Activated naive CD8-positive, alpha-beta T cell treated with anti-CD3 and anti-CD28 coated beads, Interleukin-2, amount 50 U/mL, for 16 hours (primary cell): ENCODE measurements around the gene SYNPR.
"Not testable (repeated sequence)": the region's sequence is repeated elsewhere in the genome, so short reads cannot be mapped to it uniquely, and the experiment has no call there.

Source experiments
- DNase-seq: peaks from one replicate; pipeline ENCODE4 v3.0.0-alpha.2; 2020; ENCODE audit warnings: low read depth, low spot score

The SYNPR gene

DNA sequence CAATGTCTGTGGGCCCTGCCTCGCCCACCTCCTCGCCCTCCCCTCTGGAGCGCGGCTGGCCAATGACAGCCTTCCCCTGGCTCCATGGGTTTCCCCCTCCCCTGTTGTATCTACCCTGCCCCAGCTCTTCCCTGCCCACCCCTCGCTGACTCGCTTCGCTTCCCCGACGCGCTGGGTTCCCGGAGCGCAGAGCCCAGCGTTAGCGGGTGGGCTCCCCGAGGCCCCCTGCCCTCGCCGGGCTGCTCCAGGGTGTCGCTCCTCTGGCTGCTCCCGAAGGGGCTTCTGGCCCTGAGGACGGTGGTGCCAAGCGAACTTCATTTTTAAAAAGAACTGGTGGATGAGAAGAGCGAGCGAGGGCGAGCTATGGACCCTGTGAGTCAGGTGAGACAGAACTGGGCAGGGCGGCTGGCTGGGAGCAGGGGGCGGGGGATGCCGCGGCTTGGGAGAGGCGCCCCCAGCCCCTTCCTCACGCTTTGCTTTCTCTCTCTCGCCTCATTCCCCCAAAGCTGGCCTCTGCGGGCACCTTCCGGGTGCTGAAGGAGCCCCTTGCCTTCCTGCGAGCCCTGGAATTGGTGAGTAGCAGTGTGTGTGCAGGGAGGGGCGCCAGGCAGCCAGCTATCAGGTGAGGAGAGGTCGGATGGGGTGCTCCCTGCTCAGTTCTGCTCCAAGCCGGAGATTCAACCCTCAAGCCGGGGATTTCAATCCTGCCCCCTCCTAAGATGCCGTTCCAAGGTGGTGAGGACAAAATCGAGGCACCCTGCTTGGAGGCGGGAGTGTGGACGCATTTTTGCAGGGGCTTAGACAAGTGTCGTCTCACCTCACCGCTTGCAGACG is at the start of gene SYNPR:
TSS of gene SYNPR (plus strand) at position 138 of the 834 bp plus-strand sequence.
- no peak for DNase-seq

- no peak for DNase-seq
Measured at GRCh38 chr3:63228677-63229076, 49.4 kb upstream of the SYNPR start.

DNA sequence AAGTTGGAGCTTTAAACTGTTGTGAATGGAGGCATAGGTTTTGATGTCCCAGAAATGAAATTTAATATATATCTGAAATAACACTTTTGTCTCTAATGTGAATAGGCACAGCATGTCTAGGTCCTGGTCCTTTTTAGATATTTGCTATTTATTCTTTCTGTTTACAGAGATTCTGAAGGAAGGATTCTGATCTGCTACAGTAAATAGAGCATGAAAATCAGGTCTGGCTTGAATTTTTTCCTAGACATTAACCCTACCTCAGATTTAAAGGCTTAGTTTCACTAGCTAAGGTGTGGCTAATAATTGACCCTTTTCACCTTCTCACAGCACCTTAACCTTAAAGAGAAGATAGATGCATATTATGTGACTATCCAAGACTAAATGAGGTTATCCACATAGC is 48.0 kb upstream of the SYNPR start:
- no peak for DNase-seq

DNA sequence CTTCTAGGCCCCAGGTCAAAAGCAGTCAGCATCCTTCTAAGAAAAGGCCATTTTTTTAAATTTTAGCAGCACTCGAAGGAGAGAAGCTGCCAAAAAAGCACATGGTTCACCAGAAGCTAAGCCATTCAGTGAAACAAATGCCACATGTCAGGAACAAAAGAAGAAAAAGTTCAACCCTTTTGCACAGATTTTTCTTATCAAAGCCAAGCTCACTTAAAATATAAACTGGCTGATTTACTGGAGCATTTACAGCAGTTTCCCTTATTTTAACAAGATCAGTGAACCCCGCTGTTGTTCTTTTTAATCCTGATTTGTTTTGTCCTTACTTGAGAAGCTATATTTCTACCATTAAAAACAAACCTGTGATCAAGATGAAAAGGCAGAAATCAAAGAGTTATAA is 46.5 kb upstream of the SYNPR start:
- DNase-seq: no peak

DNA sequence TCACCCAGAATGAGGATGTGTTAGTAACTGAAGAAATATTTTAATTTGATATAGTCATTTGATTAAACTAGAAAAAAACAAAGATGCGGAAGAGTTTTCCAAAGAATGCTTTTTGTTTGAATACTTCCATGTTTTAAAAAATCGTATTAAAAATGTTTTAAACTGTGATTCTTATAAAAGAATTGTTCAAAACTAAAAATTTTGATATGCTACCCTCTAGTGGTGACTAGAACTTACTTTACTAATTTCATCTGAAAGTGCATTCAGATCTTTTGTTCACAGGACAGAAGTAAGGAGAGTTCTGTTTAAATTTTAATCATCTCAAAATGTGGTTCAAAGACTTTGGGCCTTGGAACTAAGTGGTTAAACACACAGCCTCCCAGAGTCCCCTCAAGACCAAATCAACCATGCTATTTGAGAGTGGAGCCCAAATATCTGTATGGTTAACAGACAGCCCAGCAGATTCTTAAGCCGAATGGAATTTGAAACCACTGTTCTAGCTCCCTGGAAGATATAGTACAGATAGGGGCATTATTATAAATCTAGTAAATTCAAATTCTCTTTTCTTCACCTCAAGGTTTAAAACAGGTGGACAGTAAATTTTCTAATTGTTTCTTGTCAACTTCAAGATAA is 45.2 kb upstream of the SYNPR start:
- no peak for DNase-seq

- no peak for DNase-seq
Measured at GRCh38 chr3:63240381-63240902, 37.7 kb upstream of the SYNPR start.

DNA sequence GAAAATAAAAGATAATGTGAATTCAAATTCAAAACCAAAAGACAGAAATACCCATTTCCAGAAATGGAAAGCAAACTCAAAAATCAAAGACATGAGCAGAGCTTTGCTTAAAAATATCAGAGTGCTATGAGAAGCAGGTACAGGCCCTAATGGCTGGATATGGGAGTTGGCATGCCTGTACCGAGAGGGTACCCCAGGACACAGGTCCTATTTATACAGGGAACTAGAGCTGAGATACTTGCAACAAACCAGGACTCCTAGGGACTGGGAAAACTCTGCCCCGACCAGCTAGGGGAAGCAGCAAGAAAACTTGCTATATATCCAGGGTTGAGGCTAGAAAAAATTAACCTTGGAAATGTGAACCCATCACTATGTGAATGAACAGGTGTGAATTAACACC is 36.0 kb upstream of the SYNPR start:
- DNase-seq: no peak

DNA sequence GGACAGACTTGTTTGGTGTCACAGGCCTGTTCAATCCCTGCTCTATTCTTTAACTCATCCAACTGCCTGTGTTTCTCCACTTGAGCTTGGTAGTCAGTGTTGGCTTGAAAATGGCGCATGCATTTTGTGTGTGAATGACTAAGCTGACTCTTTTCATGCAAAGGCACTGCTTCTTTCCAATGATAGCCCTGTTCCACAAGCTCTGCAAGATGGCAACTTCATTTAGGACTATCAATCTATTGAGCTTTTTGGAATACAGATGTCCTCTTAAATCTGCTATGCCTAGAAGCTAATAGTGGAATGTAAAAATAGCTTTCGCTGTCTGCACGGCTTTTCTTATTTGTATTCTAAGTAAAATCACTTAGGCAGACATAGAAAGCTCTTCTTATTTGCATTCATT is 33.6 kb upstream of the SYNPR start:
- DNase-seq: no peak

- no peak for DNase-seq
Measured at GRCh38 chr3:63245726-63246241, 32.3 kb upstream of the SYNPR start.

- no peak for DNase-seq
Measured at GRCh38 chr3:63248015-63248414, 30.1 kb upstream of the SYNPR start.

DNA sequence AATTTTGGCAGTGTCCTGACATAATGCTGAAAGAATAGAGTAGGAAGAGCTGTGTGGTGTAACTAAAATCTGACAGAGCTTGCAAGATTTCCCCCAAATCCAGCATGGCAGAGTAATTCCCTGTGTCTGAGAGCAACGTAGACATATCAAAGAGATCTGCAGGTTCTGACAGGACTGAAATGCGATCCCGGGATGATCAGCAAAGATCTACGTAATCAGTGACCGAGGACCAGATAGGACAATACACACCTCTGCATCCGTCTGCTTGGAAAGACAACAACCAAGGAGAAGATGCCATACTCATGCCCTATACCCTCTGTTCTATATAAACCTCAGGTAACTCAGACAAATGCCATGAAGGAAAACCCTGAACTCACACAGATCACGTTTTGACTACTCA is 26.6 kb upstream of the SYNPR start:
- DNase-seq: no peak

DNA sequence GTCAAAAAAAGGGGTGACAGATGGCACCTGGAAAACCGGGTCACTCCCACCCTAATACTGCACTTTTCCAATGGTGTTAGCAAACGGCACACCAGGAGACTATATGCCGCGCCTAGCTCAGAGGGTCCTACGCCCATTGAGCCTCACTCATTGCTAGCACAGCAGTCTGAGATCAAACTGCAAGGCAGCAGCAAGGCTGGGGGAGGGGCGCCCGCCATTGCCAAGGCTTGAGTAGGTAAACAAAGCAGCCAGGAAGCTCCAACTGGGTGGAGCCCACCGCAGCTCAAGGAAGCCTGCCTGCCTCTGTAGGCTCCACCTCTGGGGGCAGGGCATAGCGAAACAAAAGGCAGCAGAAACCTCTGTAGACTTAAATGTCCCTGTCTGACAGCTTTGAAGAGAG is 22.3 kb upstream of the SYNPR start:
- DNase-seq: not testable (repeated sequence)

DNA sequence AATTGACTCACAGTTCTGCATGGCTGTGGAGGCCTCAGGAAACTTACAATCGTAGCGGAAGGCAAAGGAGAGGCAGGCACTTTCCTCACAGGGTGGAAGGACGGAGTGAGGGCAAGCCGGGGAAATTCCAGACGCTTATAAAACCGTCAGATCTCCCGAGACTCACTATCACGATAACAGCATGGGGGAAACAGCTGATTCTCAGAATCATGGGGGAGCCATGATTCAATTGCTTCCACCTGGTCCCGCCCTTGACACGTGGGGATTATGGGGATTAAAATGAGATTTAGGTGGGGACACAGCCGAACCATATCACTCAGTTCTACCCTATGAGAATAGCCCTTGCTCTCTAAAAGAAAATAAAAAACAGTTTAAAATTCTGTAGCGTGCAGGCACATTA is 13.4 kb upstream of the SYNPR start:
- DNase-seq: no peak

DNA sequence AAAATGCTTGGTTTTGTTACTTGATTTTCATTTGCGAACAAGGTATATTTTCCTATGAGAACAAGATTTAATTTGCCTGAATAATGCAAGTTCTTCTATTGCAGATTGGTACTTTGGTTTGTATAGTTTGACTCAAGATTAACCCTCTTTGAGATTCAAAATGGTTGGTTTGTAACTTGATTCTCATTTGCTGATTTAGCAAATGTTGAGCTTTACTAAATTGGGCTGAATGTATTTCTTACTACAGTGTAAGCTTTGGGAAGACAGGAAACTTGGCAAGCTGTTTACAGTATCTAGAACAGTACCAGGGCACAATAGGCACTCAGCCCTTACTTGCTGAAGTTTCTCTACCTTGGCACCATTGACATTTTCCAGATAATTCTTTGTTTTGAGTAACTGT is 3.7 kb upstream of the SYNPR start:
- no peak for DNase-seq

GRCh38 chr3:63279005-63279841 is 1.1 kb downstream of the SYNPR start:
- DNase-seq: no peak

DNA sequence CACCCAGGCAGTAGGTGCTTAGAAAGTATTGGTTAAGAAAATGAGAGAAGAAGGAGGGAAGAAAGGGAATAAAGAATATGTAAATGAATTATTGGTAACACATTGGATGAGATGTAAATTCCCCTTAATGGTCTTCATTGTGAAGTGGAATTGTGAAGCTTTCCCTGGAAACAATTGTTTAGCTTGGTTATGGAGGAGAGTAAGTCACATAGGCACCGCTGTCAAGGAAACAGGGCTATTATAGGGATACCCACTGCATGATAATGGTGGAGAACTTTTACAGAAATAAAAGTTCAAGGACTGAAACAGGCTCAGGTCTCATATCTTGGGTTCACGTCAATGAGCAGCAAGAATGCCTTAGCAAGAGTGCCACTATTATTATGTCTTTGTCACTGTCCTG is 9.5 kb downstream of the SYNPR start:
- no peak for DNase-seq

DNA sequence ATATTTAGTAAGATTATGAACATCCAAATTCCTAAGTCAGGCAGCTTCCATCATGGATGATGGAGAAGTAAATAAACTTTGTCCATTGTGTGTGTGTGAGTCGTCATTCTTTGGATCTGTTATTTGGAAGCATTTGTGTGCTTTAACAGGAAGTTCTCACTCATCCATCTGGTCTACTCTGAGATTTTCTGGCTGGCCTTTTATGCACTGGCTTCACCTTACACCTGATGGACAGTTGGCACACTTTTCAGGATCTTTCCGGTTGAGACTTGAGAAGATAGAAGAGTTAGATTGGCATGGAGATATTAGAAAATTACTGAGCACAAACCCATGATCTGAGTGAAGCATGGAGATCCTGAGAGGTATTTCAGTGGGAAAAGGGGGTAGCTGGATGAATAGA is 12.6 kb downstream of the SYNPR start:
- no peak for DNase-seq

- no peak for DNase-seq
Measured at GRCh38 chr3:63294332-63294731, 16.2 kb downstream of the SYNPR start.

GRCh38 chr3:63295356-63295755 is 17.2 kb downstream of the SYNPR start:
- no peak for DNase-seq

DNA sequence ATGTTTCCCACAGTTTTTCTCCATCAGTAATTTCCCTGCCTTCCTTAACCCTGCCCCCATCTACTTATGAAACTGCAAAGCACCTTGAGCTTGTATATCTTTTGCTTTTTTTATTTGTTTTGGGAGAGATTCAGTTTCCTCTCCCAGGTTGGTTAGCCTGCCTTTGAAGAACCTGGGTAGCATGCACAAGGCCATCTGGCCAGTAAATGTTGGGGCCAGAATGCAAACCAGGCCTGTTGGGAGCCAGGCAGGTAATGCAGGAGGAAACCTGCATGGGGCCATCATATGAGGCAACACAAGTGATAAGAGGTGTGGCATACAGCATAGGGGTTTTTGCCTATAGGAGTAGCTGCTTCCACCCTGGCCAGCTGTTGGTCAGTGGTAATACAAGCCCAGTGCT is 17.7 kb downstream of the SYNPR start:
- no peak for DNase-seq

DNA sequence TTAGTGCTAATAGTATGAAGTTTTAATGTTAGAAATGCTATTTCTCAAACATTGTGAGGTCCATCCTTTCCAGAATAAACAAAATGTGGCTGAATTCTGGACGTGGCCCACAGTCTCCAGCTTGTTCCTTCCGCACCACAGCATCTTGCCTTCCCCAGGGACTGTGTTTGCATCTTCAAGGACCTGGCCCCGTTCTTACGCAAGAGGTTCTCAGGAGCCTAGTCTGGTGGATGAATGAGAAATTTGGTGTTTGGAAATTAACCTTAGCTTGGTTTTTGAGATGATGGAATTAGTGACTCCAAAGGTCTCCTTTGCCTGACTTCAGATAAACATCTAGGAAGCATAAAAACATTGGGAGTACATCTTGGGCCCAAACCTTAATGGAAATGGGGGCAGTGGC is 18.1 kb downstream of the SYNPR start:
- no peak for DNase-seq

DNA sequence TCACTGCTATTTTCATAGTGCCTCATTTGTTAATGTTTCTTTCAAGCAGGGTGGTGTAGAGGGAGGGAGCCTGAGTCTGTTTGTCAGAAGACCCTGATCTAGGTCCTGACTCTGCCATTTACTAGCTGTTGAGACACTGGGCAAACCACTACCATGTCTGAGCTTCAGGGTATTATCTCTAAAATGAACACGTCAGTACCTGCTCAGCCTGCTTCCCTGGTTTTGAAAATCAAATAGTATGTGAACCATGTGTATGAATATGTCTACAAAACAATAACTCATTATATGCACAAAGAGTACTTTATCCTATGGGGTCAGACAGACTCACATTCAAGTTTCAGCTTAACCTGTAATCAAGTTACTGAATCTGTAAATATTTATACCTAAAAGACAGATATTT is 25.1 kb downstream of the SYNPR start:
- no peak for DNase-seq
